ENCODE results near the gene CCDC171. TPM values are rescaled to one million over a fixed set of nuclear protein-coding genes. Genes with fewer than 3 reads are reported as not detected.
A peak's percentile ranks its signal among the peaks of the same experiment; 100 is the strongest.

The CCDC171 gene
- total RNA-seq, 6 experiments from 2014 or later, result 0.42 to 0.80 (median 0.45) TPM

- DNase-seq (no peak), ATAC-seq (peak; percentile 59 to 96 (median 72))
- Histone ChIP-seq H3K4me3 (no peak overlapping the region), H3K9me3 (no peaks in the 10 kb centered on the region), H3K4me1 (peaks cover 0 to 5% (median 2%) of the 10 kb centered on the region in 4 donors), H3K36me3 (no peaks in the 10 kb centered on the region), H3K27ac (no peak overlapping the region), H3K27me3 (no peaks in the 10 kb centered on the region)
- intact Hi-C loops (cut with DNase I), result no loop called here
- no peak for TF ChIP-seq POLR2A (IDR thresholded peaks at IDR 0.05)
- TF ChIP-seq CTCF (IDR thresholded peaks at IDR 0.05), result no peak
These were observed 422.4 kb downstream of the CCDC171 start for GRCh38 chr9:15975101-15975778.

GRCh38 chr9:15977438-15977837, 424.6 kb downstream of the CCDC171 start:
- Histone ChIP-seq H3K4me1 (peaks cover 0 to 5% (median 2%) of the 10 kb centered on the region in 4 donors), H3K27me3 (no peaks in the 10 kb centered on the region), H3K27ac (no peak overlapping the region), H3K9me3 (no peaks in the 10 kb centered on the region), H3K4me3 (no peak overlapping the region), H3K36me3 (no peaks in the 10 kb centered on the region)
- intact Hi-C loops (cut with DNase I), result no loop called here
- TF ChIP-seq POLR2A (IDR thresholded peaks at IDR 0.05) (no peak), CTCF (IDR thresholded peaks at IDR 0.05) (no peak)
- ATAC-seq (no peak), DNase-seq (no peak)
- 91% methylated on average over 5 of the region's 5 CpGs for WGBS (ENCODE audit: insufficient coverage, low coverage, low lambda C conversion rate, missing lambda C conversion rate)

GRCh38 chr9:15982182-15982581, 429.3 kb downstream of the CCDC171 start:
- Histone ChIP-seq H3K27me3 (no peaks in the 10 kb centered on the region), H3K27ac (no peak overlapping the region), H3K4me1 (no peaks in the 10 kb centered on the region), H3K36me3 (no peaks in the 10 kb centered on the region), H3K4me3 (no peak overlapping the region), H3K9me3 (no peaks in the 10 kb centered on the region)
- WGBS (ENCODE audit: insufficient coverage, low coverage, low lambda C conversion rate, missing lambda C conversion rate), result 76% methylated on average over 5 of the region's 5 CpGs
- intact Hi-C loops (cut with DNase I), result no loop called here
- no peak for TF ChIP-seq CTCF (IDR thresholded peaks at IDR 0.05)
- no peak for TF ChIP-seq POLR2A (IDR thresholded peaks at IDR 0.05)
- DNase-seq (no peak), ATAC-seq (no peak)

GRCh38 chr9:15999422-16000339, 446.8 kb downstream of the CCDC171 start:
- Histone ChIP-seq H3K4me3 (no peak overlapping the region), H3K9me3 (no peaks in the 10 kb centered on the region), H3K27me3 (no peaks in the 10 kb centered on the region), H3K27ac (no peak overlapping the region), H3K4me1 (no peaks in the 10 kb centered on the region), H3K36me3 (no peaks in the 10 kb centered on the region)
- intact Hi-C loops (cut with DNase I), result no loop called here
- no peak for DNase-seq
- TF ChIP-seq CTCF (IDR thresholded peaks at IDR 0.05) (no peak), POLR2A (IDR thresholded peaks at IDR 0.05) (no peak)
- no peak for ATAC-seq
- 74% methylated on average over 7 of the region's 7 CpGs for WGBS (ENCODE audit: insufficient coverage, low coverage, low lambda C conversion rate, missing lambda C conversion rate)

Measured in right lobe of liver (tissue), 6 donors.